IMR-90 (cell line): ENCODE results near the gene SOX8. TPM values are rescaled to one million over a fixed set of nuclear protein-coding genes. Genes with fewer than 3 reads are reported as not detected.

Source experiments
- ATAC-seq: fragments of 200-7000 bp; cut with Tn5 transposase; 2 replicates; pipeline ENCODE4 v1.9.1; 2020; ENCODE audit warnings: low read depth, mild to moderate bottlenecking, moderate library complexity
- BruUV-seq: library from RNA; stranded (reverse); fragments of 400-500 nt; replicated peaks from 2 replicates; lab custom pipeline; 2021; lab: Mats Ljungman, UMichigan
- CTCF ChIA-PET: fragments of 300-600 bp; formaldehyde crosslinking; extraction: SDS; loops from one replicate; lab custom pipeline; 2021; ENCODE audit warnings: antibody characterized with exemption; lab: Yijun Ruan, JAX
- POLR2A ChIA-PET: fragments of 300-600 bp; sonication (Branson Sonifier 250); formaldehyde crosslinking; loops from one replicate; lab custom pipeline; 2022; ENCODE audit warnings: antibody characterized with exemption; ENCODE audit not compliant: unreplicated experiment; lab: Charles Lee
- DNase-seq: peaks from one replicate; pipeline ENCODE4 v3.0.0; 2013
- H2AFZ ChIP-seq: replicated peaks from 2 replicates; pipeline ENCODE3; 2013; ENCODE audit warnings: low read length, mild to moderate bottlenecking; ENCODE audit not compliant: poor library complexity
- H2AK5ac ChIP-seq: 2 replicates; pipeline ENCODE4 v1.6.1; 2013; ENCODE audit warnings: low read depth, low read length, inconsistent platforms
- H2AK9ac ChIP-seq: replicated peaks from 2 replicates; pipeline ENCODE3; 2013; ENCODE audit warnings: mild to moderate bottlenecking, low read depth, low read length, moderate library complexity; ENCODE audit not compliant: poor library complexity
- H2BK120ac ChIP-seq: 2 replicates; pipeline ENCODE4 v1.6.1; 2013; ENCODE audit warnings: low read depth, low read length, inconsistent platforms
- H2BK15ac ChIP-seq: 3 replicates; pipeline ENCODE4 v1.6.1; 2013; ENCODE audit warnings: low read depth, low read length, inconsistent platforms
- H2BK20ac ChIP-seq: 2 replicates; pipeline ENCODE4 v1.6.1; 2013; ENCODE audit warnings: low read depth, mild to moderate bottlenecking, inconsistent platforms, low read length, moderate library complexity
- H2BK5ac ChIP-seq: 2 replicates; pipeline ENCODE4 v1.6.1; 2013; ENCODE audit warnings: mild to moderate bottlenecking, low read depth, low read length, inconsistent platforms; ENCODE audit not compliant: poor library complexity, severe bottlenecking
- H3K14ac ChIP-seq: replicated peaks from 2 replicates; pipeline ENCODE4 v1.6.1; 2013; ENCODE audit warnings: low read depth, low read length, inconsistent platforms
- H3K18ac ChIP-seq: 2 replicates; pipeline ENCODE4 v1.6.1; 2013; ENCODE audit warnings: low read depth, low read length, control low read depth
- H3K23ac ChIP-seq: 2 replicates; pipeline ENCODE4 v1.6.1; 2013; ENCODE audit warnings: low read depth, low read length, inconsistent platforms
- H3K27ac ChIP-seq: 2 replicates; pipeline ENCODE4 v1.5.1; 2013; ENCODE audit warnings: mild to moderate bottlenecking, control low read depth, low read length; ENCODE audit not compliant: insufficient read depth
- H3K27me3 ChIP-seq: 2 replicates; pipeline ENCODE4 v1.6.1; 2013; ENCODE audit warnings: low read length; ENCODE audit not compliant: control insufficient read depth, insufficient read depth
- H3K36me3 ChIP-seq: 2 replicates; pipeline ENCODE4 v1.6.1; 2013; ENCODE audit warnings: low read length, mixed read lengths; ENCODE audit not compliant: control insufficient read depth, insufficient read depth
- H3K4ac ChIP-seq: 2 replicates; pipeline ENCODE4 v1.6.1; 2013; ENCODE audit warnings: low read depth, low read length, inconsistent platforms
- H3K4me1 ChIP-seq: 2 replicates; pipeline ENCODE4 v1.6.1; 2013; ENCODE audit warnings: low read length, mixed read lengths; ENCODE audit not compliant: control insufficient read depth, insufficient read depth
- H3K4me2 ChIP-seq: 2 replicates; pipeline ENCODE4 v1.6.1; 2013; ENCODE audit warnings: low read depth, mild to moderate bottlenecking, control low read depth, low read length, moderate library complexity
- H3K4me3 ChIP-seq: 2 replicates; pipeline ENCODE4 v1.5.1; 2013; ENCODE audit warnings: low read depth, mild to moderate bottlenecking, control low read depth, low read length, moderate library complexity; ENCODE audit not compliant: insufficient read depth
- H3K56ac ChIP-seq: 2 replicates; pipeline ENCODE4 v1.6.1; 2013; ENCODE audit warnings: low read length, inconsistent platforms; ENCODE audit not compliant: insufficient read depth; ENCODE audit errors: extremely low read depth
- H3K79me1 ChIP-seq, 2 experiments: 2 replicates each; pipeline ENCODE4 v1.6.1; 2013; ENCODE audit warnings: low read length in 2 of 2, inconsistent platforms in 1 of 2, low read depth in 1 of 2
- H3K9ac ChIP-seq: 2 replicates; pipeline ENCODE4 v1.6.1; 2013; ENCODE audit warnings: low read depth, low read length, control low read depth
- H3K9me1 ChIP-seq: 2 replicates; pipeline ENCODE4 v1.6.1; 2013; ENCODE audit warnings: low read length, inconsistent platforms; ENCODE audit not compliant: insufficient read depth
- H3K9me3 ChIP-seq: 2 replicates; pipeline ENCODE4 v1.6.1; 2013; ENCODE audit warnings: low read length; ENCODE audit not compliant: control insufficient read depth, insufficient read depth
- H4K20me1 ChIP-seq: 2 replicates; pipeline ENCODE4 v1.6.1; 2013; ENCODE audit warnings: low read length, inconsistent platforms; ENCODE audit not compliant: insufficient read depth
- H4K5ac ChIP-seq: 2 replicates; pipeline ENCODE4 v1.6.1; 2013; ENCODE audit warnings: mild to moderate bottlenecking, low read depth, low read length, control low read depth
- H4K8ac ChIP-seq, 2 experiments: 2 replicates each; pipeline ENCODE4 v1.6.1; 2013; ENCODE audit warnings: low read depth in 2 of 2, low read length in 2 of 2, control low read depth in 1 of 2, inconsistent platforms in 1 of 2
- H4K91ac ChIP-seq: 2 replicates; pipeline ENCODE4 v1.6.1; 2013; ENCODE audit warnings: low read depth, low read length, inconsistent platforms; ENCODE audit not compliant: insufficient read depth
- BHLHE40 ChIP-seq: fragments of 150-350 bp; IDR thresholded peaks from 2 replicates; pipeline ENCODE4 v1.6.1; 2016; ENCODE audit warnings: mild to moderate bottlenecking, low read depth, low read length
- CEBPB ChIP-seq: IDR thresholded peaks from 2 replicates; pipeline ENCODE4 v1.6.1; 2012; ENCODE audit warnings: low read depth, low read length, improper control_type of control experiment
- CHD1 ChIP-seq: IDR thresholded peaks from 2 replicates; pipeline ENCODE4 v1.6.1; 2012; ENCODE audit warnings: low read depth, low read length, improper control_type of control experiment
- FOS ChIP-seq: fragments of 150-350 bp; IDR thresholded peaks from 2 replicates; pipeline ENCODE4 v1.6.1; 2016; ENCODE audit warnings: low read depth, low read length
- MAFK ChIP-seq: IDR thresholded peaks from 2 replicates; pipeline ENCODE4 v1.6.1; 2012; ENCODE audit warnings: low read depth, low read length, improper control_type of control experiment
- MAZ ChIP-seq: IDR thresholded peaks from 2 replicates; pipeline ENCODE4 v1.6.1; 2012; ENCODE audit warnings: low read depth, mild to moderate bottlenecking, low read length, improper control_type of control experiment, moderate library complexity, borderline replicate concordance
- MXI1 ChIP-seq: IDR thresholded peaks from 2 replicates; pipeline ENCODE4 v1.6.1; 2012; ENCODE audit warnings: low read depth, mild to moderate bottlenecking, low read length, moderate library complexity, borderline replicate concordance
- NFE2L2 ChIP-seq: fragments of 150-350 bp; IDR thresholded peaks from 2 replicates; pipeline ENCODE4 v1.6.1; 2016; ENCODE audit warnings: low read depth, mild to moderate bottlenecking, low read length
- POLR2A ChIP-seq: IDR thresholded peaks from 2 replicates; pipeline ENCODE4 v1.6.1; 2012; ENCODE audit warnings: mild to moderate bottlenecking, low read depth, low read length
- RAD21 ChIP-seq: IDR thresholded peaks from 2 replicates; pipeline ENCODE4 v1.6.1; 2012; ENCODE audit warnings: low read length, improper control_type of control experiment
- RCOR1 ChIP-seq: IDR thresholded peaks from 2 replicates; pipeline ENCODE4 v1.6.1; 2012; ENCODE audit warnings: mild to moderate bottlenecking, low read length, improper control_type of control experiment; ENCODE audit not compliant: insufficient replicate concordance
- RFX5 ChIP-seq: IDR thresholded peaks from 2 replicates; pipeline ENCODE4 v1.8.0; 2012; ENCODE audit warnings: low read depth, mild to moderate bottlenecking, low read length, moderate library complexity
- SMC3 ChIP-seq: fragments of 150-350 bp; IDR thresholded peaks from 2 replicates; pipeline ENCODE4 v1.6.1; 2016; ENCODE audit warnings: low read depth, mild to moderate bottlenecking, antibody characterized with exemption, low read length, moderate library complexity
- WGBS, 2 experiments: methylation state at CpG; one replicate each; pipeline versions ENCODE4 v1.1.5 to v1.1.7; 2013; ENCODE audit warnings: missing lambda C conversion rate in 2 of 2; ENCODE audit not compliant: insufficient read length in 1 of 2; ENCODE audit errors: extremely low coverage in 2 of 2; 5-methylcytosine and 5-hydroxymethylcytosine counted together
- dilution Hi-C: fragments of 300-500 bp; cut with HindIII; formaldehyde crosslinking; loops from one replicate; pipeline ENCODE4 v1.14.3; 2018; ENCODE audit warnings: low sequenced_read_pairs; ENCODE audit not compliant: unreplicated experiment
- in situ Hi-C: fragments of 300-500 bp; cut with MboI; formaldehyde crosslinking; loops from 3 replicates; pipeline ENCODE4 v1.14.3; 2019; ENCODE audit warnings: low sequenced_read_pairs, inconsistent platforms, mixed read lengths
- intact Hi-C: fragments of 100-400 bp; cut with micrococcal nuclease; formaldehyde crosslinking; loops from 2 replicates; pipeline ENCODE4 v1.10.0; 2022
- polyA plus RNA-seq, 3 experiments: library from polyadenylated mRNA; depleted of rRNA; stranded (reverse); fragments of >200 nt; gene quantifications; 2 replicates each; pipeline ENCODE4 v1.2.3, GENCODE V29; 2012; ENCODE audit warnings: low replicate concordance in 1 of 3
- total RNA-seq: library from RNA; depleted of rRNA; stranded (reverse); fragments of >200 nt; gene quantifications from 2 replicates; pipeline ENCODE4 v1.2.3, GENCODE V29; 2012
- TF ChIP-seq, protein P1 (sequence below): fragments of 150-350 bp; IDR thresholded peaks from 2 replicates; pipeline ENCODE4 v1.6.1; 2017; ENCODE audit warnings: mild to moderate bottlenecking, antibody characterized with exemption, low read length, low read depth
- TF ChIP-seq, protein P2 (sequence below): conservative IDR thresholded peaks from 2 replicates; pipeline ENCODE4 v1.5.1; 2012; ENCODE audit warnings: mild to moderate bottlenecking, low read depth, low read length, improper control_type of control experiment
- TF ChIP-seq, protein P3 (sequence below): fragments of 150-350 bp; IDR thresholded peaks from 2 replicates; pipeline ENCODE4 v1.6.1; 2016; ENCODE audit warnings: low read depth, mild to moderate bottlenecking, low read length, moderate library complexity, borderline replicate concordance

SOX8 gene
- total and polyA plus RNA-seq, 2 of the 4 experiments (the other 2 are of a cell fraction) = under 0.01 to 0.26 TPM

DNA sequence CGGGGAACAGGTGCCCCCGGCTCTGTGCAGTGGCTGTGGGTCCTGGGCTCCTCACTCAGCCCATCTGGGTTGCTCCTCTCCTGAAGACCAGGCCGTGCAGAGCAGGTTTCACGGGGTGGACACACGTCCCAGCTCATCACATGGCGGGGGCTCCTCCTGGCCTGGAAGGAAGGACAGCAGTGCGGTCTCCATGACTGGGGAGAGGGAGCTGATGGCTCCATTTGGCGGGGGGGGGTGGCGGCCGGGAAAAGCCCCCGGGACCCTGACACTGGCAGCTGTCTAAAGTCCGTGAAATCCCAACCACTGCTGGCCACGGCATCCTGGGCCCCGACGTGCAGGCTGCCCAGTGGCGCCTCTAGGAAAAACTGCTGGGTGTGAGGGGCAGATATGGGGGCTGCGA, 19.0 kb downstream of the SOX8 start:
- no peak overlapping the region for H4K91ac ChIP-seq

More for the DNA sequence above, 19.0 kb downstream of the SOX8 start:
- Histone ChIP-seq H3K27me3 (peaks cover 50% of the 10 kb centered on the region), H3K36me3 (no peaks in the 10 kb centered on the region), H4K20me1 (no peaks in the 10 kb centered on the region; the same call in 1 of the 2 replicates), H3K4me2 (no peak overlapping the region), H3K4me3 (no peak overlapping the region), H3K14ac (no peak overlapping the region), H3K4me1 (peaks cover 7% of the 10 kb centered on the region), H3K56ac (no peak overlapping the region), H3K23ac (no peak overlapping the region), H4K5ac (no peak overlapping the region), H2BK5ac (no peak overlapping the region), H4K8ac (no peak overlapping the region), H2BK120ac (no peak overlapping the region), H3K18ac (no peak overlapping the region), H2BK15ac (no peak overlapping the region), H3K9me3 (peaks cover 15% of the 10 kb centered on the region), H2BK20ac (no peak overlapping the region), H2AK9ac (no peak overlapping the region), H3K4ac (no peak overlapping the region), H3K9ac (no peak overlapping the region), H3K79me1 (no peaks in the 10 kb centered on the region), H2AFZ (no peak overlapping the region), H3K9me1 (no peaks in the 10 kb centered on the region), H3K27ac (no peak overlapping the region), H2AK5ac (no peak overlapping the region)
- intact Hi-C loops = no loop called here
- TF ChIP-seq CEBPB (no peak), MAFK (no peak), RCOR1 (no peak), RFX5 (no peak), RAD21 (no peak), BHLHE40 (no peak), CHD1 (no peak), NFE2L2 (no peak), SMC3 (no peak), MAZ (no peak), POLR2A (no peak), MXI1 (no peak), FOS (no peak)
- TF ChIP-seq, protein P1, sequence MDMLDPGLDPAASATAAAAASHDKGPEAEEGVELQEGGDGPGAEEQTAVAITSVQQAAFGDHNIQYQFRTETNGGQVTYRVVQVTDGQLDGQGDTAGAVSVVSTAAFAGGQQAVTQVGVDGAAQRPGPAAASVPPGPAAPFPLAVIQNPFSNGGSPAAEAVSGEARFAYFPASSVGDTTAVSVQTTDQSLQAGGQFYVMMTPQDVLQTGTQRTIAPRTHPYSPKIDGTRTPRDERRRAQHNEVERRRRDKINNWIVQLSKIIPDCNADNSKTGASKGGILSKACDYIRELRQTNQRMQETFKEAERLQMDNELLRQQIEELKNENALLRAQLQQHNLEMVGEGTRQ = no peak
- TF ChIP-seq, protein P2, sequence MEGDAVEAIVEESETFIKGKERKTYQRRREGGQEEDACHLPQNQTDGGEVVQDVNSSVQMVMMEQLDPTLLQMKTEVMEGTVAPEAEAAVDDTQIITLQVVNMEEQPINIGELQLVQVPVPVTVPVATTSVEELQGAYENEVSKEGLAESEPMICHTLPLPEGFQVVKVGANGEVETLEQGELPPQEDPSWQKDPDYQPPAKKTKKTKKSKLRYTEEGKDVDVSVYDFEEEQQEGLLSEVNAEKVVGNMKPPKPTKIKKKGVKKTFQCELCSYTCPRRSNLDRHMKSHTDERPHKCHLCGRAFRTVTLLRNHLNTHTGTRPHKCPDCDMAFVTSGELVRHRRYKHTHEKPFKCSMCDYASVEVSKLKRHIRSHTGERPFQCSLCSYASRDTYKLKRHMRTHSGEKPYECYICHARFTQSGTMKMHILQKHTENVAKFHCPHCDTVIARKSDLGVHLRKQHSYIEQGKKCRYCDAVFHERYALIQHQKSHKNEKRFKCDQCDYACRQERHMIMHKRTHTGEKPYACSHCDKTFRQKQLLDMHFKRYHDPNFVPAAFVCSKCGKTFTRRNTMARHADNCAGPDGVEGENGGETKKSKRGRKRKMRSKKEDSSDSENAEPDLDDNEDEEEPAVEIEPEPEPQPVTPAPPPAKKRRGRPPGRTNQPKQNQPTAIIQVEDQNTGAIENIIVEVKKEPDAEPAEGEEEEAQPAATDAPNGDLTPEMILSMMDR = no peak
- TF ChIP-seq, protein P3, sequence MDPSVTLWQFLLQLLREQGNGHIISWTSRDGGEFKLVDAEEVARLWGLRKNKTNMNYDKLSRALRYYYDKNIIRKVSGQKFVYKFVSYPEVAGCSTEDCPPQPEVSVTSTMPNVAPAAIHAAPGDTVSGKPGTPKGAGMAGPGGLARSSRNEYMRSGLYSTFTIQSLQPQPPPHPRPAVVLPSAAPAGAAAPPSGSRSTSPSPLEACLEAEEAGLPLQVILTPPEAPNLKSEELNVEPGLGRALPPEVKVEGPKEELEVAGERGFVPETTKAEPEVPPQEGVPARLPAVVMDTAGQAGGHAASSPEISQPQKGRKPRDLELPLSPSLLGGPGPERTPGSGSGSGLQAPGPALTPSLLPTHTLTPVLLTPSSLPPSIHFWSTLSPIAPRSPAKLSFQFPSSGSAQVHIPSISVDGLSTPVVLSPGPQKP = no peak
- 77% methylated on average over 9 of the region's 17 CpGs; no CpG with 5 or more reads in 1 of the 2 experiments for WGBS, 2 experiments
- no peak for DNase-seq
- dilution Hi-C loops = no loop called here
- ChIA-PET POLR2A (no interaction called here), CTCF (no interaction called here)
- in situ Hi-C loops = no loop called here
- no peak for ATAC-seq
- no TSS peak for BruUV-seq
